Subcutaneous abdominal adipose tissue (tissue), 5 donors: ENCODE results near the gene CASK.

Experiments
- H3K27ac ChIP-seq: one replicate; pipeline ENCODE4 v1.7.0; 2013; ENCODE audit warnings: low read depth, mild to moderate bottlenecking, inconsistent platforms, low read length, moderate library complexity
- H3K27me3 ChIP-seq, 5 donors: one replicate each; pipeline ENCODE4 v1.7.0; 2013; ENCODE audit warnings: low read length in 5 of 5, inconsistent platforms in 1 of 5; ENCODE audit not compliant: control insufficient read depth in 5 of 5, insufficient read depth in 4 of 5
- H3K36me3 ChIP-seq, 5 donors: one replicate each; pipeline ENCODE4 v1.7.0; 2013; ENCODE audit warnings: low read length in 5 of 5; ENCODE audit not compliant: control insufficient read depth in 5 of 5, insufficient read depth in 5 of 5
- H3K4me1 ChIP-seq, 5 donors: one replicate each; pipeline ENCODE4 v1.7.0; 2013; ENCODE audit warnings: low read length in 5 of 5, mild to moderate bottlenecking in 3 of 5, moderate library complexity in 1 of 5; ENCODE audit not compliant: control insufficient read depth in 5 of 5, insufficient read depth in 5 of 5
- H3K4me3 ChIP-seq, 5 donors: one replicate each; pipeline ENCODE4 v1.7.0; 2013; ENCODE audit warnings: low read length in 5 of 5, low read depth in 1 of 5
- H3K9ac ChIP-seq, 5 donors: one replicate each; pipeline ENCODE4 v1.7.0; 2013; ENCODE audit warnings: low read length in 5 of 5, mild to moderate bottlenecking in 4 of 5, moderate library complexity in 3 of 5
- H3K9me3 ChIP-seq, 5 donors: one replicate each; pipeline ENCODE4 v1.7.0; 2013; ENCODE audit warnings: low read length in 5 of 5; ENCODE audit not compliant: control insufficient read depth in 5 of 5
- donor health status: healthy.
- donor health status: healthy.
- donor health status: healthy.
- donor health status: healthy.
- donor health status: healthy.

The CASK gene

GRCh38 chrX:41482154-41482850 lies 441.1 kb downstream of the CASK start:
- Histone ChIP-seq H3K4me1 (peaks cover 0 to 4% (median 0%) of the 10 kb centered on the region in 5 donors), H3K9ac (no peak overlapping the region), H3K27me3 (peaks cover 0 to 6% (median 2%) of the 10 kb centered on the region in 5 donors), H3K27ac (no peak overlapping the region), H3K9me3 (peaks cover 0 to 4% (median 0%) of the 10 kb centered on the region in 5 donors), H3K4me3 (no peak overlapping the region), H3K36me3 (no peaks in the 10 kb centered on the region)

GRCh38 chrX:41481264-41482109 lies 441.9 kb downstream of the CASK start:
- no peaks in the 10 kb centered on the region for H3K36me3 ChIP-seq
- peaks cover 0 to 3% (median 0%) of the 10 kb centered on the region in 5 donors for H3K9me3 ChIP-seq
- no peak overlapping the region for H3K9ac ChIP-seq
- no peak overlapping the region for H3K4me3 ChIP-seq
- H3K27ac ChIP-seq = no peak overlapping the region
- peaks cover 0 to 6% (median 0%) of the 10 kb centered on the region in 5 donors for H3K27me3 ChIP-seq
- peaks cover 0 to 4% (median 0%) of the 10 kb centered on the region in 5 donors for H3K4me1 ChIP-seq

DNA sequence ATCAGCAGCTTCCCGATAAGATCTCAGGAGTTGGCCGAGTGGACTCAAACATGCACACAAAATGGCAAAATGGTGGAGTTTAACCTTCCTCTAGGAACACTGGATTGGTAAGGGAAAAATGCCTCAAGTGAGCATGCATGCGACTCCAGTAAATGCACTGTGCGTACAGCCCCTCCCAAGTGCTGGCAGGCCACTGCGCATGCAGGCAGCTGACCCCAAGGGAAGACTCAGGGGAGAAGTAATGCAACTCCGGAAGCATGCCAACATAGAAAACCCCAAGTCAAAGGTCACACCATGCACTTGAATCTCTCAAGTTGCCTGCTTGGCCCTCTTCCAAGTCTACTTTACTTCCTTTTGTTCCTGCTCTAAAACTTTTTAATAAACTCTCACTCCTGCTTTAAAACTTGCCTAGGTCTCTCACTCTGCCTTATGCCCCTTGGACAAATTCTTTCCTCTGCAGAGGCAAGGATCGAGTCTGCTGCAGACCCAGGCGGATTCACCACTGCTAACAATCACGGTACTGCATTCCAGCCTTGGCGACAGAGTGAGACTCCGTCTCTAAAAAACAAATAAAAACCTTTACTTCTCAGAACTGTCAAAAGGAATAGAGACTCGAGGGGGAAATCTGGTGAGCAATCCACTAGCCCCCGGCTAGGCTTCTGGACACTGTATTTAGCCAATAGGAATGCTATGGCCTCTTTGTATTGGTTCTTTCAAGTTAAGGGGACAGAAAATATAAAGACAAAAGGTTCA lies 442.7 kb downstream of the CASK start:
- no peak overlapping the region for H3K27ac ChIP-seq
- H3K9ac ChIP-seq = no peak overlapping the region
- H3K4me3 ChIP-seq = no peak overlapping the region
- H3K9me3 ChIP-seq = peaks cover 0 to 3% (median 0%) of the 10 kb centered on the region in 5 donors
- peaks cover 0 to 7% (median 3%) of the 10 kb centered on the region in 5 donors for H3K4me1 ChIP-seq
- H3K36me3 ChIP-seq = no peaks in the 10 kb centered on the region
- H3K27me3 ChIP-seq = peaks cover 0 to 9% (median 3%) of the 10 kb centered on the region in 5 donors

DNA sequence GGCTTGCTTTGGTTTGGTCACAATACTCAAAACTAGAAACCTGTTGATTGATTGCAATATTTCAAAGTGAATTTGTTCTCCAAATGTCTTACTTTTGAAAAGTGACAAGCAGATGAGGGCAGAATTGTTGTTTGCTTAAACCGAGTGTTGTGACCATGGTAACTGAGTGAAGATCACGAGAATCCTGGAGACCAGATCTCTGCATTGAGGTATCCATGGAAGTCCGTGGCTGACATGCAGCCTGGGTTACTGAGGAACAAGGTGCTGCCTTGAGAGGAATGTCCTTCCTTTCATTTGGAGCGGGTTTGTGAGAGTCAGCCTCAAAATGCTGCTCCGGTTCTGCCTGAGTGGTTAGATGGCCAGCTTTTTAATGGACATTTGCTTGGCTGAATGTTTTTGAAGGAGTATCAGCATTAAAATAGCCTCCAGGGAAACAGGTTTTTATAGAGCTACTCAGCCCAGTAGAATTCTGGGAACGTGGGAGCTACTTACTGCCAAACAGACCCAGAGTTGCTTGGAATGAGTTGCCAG lies 444.9 kb downstream of the CASK start:
- no peaks in the 10 kb centered on the region for H3K36me3 ChIP-seq
- H3K4me3 ChIP-seq = no peak overlapping the region
- peaks cover 0 to 16% (median 3%) of the 10 kb centered on the region in 5 donors for H3K27me3 ChIP-seq
- peaks cover 0 to 3% (median 0%) of the 10 kb centered on the region in 5 donors for H3K9me3 ChIP-seq
- no peak overlapping the region for H3K9ac ChIP-seq
- peaks cover 0 to 13% (median 4%) of the 10 kb centered on the region in 5 donors for H3K4me1 ChIP-seq
- no peak overlapping the region for H3K27ac ChIP-seq

DNA sequence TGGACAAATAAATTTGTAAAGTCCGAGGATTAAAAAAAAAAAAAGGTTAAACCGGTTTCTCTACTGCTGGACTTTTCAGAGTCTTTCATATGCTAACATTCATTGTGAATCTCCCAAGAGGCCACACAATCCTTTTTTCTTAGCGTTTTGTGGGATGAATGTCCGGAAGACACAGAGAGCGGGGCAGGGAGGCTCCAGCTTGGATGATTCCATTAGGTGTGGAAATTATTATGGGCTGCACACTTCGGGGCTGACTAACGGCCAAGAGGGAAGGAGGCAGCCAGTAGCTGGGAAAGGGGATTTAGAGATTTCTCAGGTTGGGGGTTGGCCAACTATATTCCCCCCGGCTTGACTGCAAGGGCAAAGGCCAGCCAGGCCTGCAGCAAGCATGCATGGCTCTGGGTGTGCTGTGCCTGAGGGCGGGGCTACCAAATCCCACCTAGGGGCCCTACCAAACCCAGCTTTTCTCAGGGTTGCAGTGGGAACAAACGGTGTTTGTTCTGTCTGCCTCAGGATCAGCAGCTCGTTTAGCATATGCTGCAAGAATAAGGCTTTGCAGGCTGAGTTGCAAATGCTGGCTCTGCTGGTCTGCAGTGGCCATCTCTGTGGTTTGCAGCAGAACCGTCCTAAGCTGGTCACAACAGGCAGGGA lies 447.6 kb downstream of the CASK start:
- Histone ChIP-seq H3K27ac (no peak overlapping the region), H3K27me3 (peaks cover 3 to 10% (median 4%) of the 10 kb centered on the region in 5 donors), H3K4me1 (peaks cover 0 to 13% (median 4%) of the 10 kb centered on the region in 5 donors), H3K36me3 (no peaks in the 10 kb centered on the region), H3K9me3 (peaks cover 0 to 3% (median 0%) of the 10 kb centered on the region in 5 donors), H3K4me3 (no peak overlapping the region), H3K9ac (no peak overlapping the region)

- Histone ChIP-seq H3K36me3 (no peaks in the 10 kb centered on the region), H3K27me3 (peaks cover 3 to 10% (median 4%) of the 10 kb centered on the region in 5 donors), H3K4me1 (peaks cover 0 to 13% (median 4%) of the 10 kb centered on the region in 5 donors), H3K9me3 (no peaks in the 10 kb centered on the region), H3K27ac (no peak overlapping the region), H3K4me3 (no peak overlapping the region), H3K9ac (no peak overlapping the region)
Measured at GRCh38 chrX:41475191-41475590, 448.2 kb downstream of the CASK start.

GRCh38 chrX:41474726-41475100 lies 448.6 kb downstream of the CASK start:
- Histone ChIP-seq H3K27me3 (peaks cover 3 to 10% (median 4%) of the 10 kb centered on the region in 5 donors), H3K27ac (no peak overlapping the region)

GRCh38 chrX:41473936-41474725 lies 449.2 kb downstream of the CASK start:
- no peak overlapping the region for H3K9ac ChIP-seq
- peaks cover 0 to 13% (median 4%) of the 10 kb centered on the region in 5 donors for H3K4me1 ChIP-seq
- no peaks in the 10 kb centered on the region for H3K36me3 ChIP-seq
- no peak overlapping the region for H3K4me3 ChIP-seq
- no peaks in the 10 kb centered on the region for H3K9me3 ChIP-seq
- H3K27ac ChIP-seq = no peak overlapping the region
- H3K27me3 ChIP-seq = peaks cover 3 to 10% (median 4%) of the 10 kb centered on the region in 5 donors

More at GRCh38 chrX:41474726-41475100, 448.6 kb downstream of the CASK start:
- Histone ChIP-seq H3K36me3 (no peaks in the 10 kb centered on the region), H3K4me3 (no peak overlapping the region), H3K9me3 (no peaks in the 10 kb centered on the region), H3K4me1 (peaks cover 0 to 13% (median 4%) of the 10 kb centered on the region in 5 donors), H3K9ac (no peak overlapping the region)
